GM21367 (cell line): ENCODE measurements around the gene PPP4C.
A peak's percentile ranks its signal among the peaks of the same experiment; 100 is the strongest.

Experiments used
- ATAC-seq: cut with Tn5 transposase; IDR thresholded peaks from one replicate; pipeline ENCODE4 v1.9.1; 2021; ENCODE audit not compliant: unreplicated experiment

PPP4C gene

DNA sequence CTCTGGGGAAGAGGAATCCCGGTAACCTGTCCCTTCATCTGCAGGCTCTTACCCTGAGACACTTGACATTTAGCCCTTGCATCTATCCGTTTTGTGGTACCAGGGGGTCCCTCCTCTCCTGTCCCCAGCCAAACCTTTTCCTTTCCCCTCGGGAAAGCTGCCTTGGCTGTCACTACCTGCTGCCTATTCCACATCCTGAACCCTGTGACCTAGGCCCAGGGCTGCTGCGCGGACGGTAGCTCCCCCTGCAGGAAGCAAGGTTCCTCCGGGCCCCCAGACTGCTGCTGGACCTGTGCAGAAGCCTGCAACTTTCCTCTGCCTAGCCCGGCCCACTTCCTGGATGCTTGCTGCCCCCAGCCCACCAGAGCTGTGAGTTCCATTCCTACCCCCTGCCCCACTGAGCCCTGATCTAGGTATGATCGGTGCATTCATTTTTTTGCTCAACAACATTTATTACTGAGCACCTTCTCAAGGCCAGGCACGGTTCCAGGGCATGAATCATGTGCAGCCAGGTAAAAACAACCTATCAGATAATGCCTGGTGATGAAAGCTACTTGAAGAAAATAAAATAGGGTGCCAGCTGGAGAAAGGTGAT is 20.7 kb upstream of the PPP4C start:
- no peak for ATAC-seq

DNA sequence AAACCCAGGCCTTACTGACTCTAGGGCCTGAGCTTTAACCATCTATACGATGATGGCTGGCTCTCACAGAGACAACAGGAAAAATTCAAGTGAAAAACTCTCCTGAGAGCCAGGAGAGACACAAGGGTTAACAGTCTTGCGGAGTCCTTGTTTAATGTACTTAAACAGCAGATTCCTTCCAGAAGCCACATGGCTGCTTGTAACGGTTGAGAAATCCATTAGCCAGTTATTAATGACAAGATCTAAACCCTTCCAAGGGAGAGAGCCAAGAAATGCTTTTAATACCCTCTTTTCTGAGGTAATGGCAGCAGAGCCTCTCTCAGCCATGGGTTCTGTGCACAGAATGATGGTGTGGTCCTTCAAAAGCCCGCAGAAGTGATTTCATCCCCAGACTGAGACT is 15.4 kb upstream of the PPP4C start:
- ATAC-seq, result no peak

DNA sequence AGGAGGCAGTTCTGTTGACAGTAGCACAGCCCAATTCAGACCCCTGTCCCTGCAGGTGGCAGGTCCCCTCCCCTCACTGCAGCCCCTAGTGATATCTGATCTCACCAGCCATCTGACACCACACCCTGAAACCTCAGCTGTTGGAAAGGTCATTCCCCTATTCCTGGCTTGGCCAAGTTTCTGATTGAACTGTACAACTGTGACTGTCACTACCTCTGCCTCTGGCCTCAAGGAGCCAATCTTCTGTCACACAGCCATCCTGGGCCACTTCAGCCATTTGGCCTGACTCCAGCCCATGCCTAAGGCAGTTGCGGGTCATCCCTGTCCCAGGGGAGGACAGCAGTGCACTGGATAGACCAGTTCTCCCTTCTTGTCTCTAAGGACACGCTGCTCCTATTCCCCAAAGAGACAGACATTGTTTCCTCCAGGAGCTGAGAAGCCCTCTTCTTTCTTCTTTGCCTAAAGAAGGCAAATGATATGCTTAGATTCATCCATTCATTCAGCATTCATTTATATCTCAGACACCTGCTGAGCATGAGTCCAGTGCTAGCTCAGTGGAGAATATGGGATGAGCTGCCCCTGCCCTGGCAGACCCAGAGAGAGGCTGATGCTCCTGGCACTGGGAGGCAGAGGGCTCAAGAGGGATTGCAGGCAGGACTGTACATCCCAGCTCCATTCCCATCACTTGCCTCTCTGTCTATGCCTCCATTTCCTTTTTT is 14.8 kb upstream of the PPP4C start:
- no peak for ATAC-seq

DNA sequence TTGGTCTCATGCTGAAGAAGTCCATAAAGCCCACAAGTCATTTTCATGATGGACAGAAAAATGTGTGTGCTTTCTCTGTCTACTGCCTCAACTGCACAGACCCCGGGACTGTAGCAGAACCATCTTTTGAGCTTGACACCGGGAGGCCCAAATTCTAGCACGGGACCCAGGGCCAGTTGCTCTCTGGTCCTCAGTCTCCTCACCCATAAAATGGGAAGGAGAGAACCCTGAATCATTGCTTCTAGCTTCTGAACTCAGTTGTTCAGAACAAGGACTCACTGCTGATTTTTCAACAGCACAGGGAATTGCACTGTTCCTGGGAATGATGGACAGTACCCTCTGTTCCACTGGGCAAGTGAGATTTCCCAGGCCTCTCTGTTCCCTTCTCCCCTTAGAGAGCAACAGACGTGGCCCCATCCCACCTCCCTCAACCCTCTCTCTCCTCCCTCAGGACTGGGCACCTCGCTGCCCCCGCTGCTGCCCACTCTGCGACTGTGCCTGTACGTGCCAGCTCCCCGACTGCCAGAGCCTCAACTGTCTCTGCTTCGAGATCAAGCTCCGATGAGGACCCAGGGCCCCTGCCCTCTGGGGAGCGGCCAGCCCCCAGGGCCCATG is 12.4 kb upstream of the PPP4C start:
- ATAC-seq, result no peak

DNA sequence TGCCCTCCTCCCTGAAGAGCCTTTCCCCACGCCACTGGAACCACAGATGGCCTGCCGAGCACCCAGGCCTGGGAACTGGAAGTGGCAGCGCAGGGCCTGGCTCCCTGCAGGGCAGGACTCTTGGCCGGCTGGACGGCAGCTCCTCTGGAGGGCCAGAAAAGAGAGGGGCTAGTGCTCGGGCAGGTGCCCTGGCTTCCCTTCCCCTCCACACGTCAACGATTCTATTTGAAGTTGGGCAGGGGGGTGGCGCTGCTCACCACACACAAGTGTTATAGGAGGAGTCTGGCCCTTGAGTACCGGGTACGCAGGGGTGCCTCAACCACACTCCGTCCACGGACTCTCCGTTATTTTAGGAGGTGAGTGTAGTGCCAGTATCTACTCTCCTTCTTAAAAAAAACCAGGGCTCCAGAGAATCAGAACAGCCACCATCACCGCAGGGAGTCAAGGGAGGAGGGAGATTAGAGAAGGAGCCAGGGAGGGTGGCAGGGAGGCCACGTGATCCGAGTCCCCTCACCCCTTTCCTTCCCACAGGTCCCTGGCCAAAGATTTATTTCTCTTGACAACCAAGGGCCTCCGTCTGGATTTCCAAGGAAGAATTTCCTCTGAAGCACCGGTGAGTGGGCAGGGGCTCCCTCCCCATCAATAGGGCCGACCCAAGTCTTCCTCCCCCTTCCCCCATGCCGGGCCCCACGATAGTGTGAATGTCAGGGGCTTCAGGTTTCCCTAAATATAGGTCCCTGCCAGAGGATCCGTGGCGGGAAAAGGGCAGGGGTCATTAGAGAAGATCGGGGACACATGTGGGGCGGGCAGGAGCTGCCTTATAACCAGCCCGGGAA is 11.7 kb upstream of the PPP4C start:
- ATAC-seq, result no peak

DNA sequence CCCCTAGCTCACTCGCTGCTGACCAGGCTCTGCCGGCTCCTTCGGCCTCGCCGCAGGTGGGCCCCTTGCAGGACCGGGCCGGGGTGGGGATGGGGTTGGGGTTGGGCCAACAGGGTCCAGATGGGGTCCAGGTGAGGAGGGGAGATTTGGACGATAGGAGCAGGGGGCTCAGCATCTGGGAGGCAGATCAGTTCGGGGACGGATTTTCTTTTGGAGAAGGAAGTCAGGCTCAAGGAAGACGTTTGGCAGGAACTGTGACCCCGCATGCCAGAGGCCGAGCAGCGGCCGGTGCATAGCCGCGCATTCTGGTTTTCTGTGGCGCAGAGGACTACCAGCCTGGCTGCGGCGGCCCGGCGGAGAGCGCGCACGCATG is 11.1 kb upstream of the PPP4C start:
- no peak for ATAC-seq

DNA sequence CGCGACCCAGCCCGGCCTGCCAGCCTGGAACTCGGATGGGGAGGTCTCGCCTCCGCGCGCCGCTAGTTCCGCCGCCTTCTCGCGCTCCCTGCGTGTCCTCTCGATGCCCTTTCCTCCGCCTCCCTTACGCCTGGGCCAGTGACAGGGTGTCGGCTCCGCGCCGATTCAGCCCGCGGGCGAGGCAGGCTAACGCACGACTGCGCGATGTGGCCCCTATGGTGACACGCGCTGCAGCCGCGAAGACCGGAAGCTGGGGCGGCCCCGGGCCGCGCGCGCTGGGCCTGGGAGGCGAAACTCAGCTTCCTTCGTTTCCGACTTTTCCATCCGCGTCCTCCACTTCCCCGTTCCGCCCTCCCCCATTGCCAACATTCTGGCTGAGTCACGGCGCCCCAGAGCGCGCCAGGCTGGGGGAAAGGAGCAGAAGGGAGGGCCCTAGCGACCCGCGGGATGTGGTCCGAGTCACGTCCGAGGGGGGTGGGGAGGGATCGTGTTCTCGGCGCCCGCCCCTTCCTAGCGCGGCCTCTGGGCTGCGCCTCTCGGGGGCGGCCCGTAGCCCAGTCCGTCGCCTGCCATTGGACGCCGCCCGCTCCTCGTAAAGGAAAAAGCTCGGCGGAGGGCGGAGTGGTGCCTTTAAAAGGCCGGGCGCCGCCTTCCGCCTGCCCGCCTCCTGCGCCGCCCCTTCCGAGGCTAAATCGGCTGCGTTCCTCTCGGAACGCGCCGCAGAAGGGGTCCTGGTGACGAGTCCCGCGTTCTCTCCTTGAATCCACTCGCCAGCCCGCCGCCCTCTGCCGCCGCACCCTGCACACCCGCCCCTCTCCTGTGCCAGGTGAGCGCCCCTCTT is 10.5 kb upstream of the PPP4C start, which contains the start of gene ALDOA:
ALDOA (plus strand) TSS at position 659 of the 841 bp plus-strand sequence. CDS start 1,138 bp downstream, outside the sequence.
- ATAC-seq, result peak; percentile 60

DNA sequence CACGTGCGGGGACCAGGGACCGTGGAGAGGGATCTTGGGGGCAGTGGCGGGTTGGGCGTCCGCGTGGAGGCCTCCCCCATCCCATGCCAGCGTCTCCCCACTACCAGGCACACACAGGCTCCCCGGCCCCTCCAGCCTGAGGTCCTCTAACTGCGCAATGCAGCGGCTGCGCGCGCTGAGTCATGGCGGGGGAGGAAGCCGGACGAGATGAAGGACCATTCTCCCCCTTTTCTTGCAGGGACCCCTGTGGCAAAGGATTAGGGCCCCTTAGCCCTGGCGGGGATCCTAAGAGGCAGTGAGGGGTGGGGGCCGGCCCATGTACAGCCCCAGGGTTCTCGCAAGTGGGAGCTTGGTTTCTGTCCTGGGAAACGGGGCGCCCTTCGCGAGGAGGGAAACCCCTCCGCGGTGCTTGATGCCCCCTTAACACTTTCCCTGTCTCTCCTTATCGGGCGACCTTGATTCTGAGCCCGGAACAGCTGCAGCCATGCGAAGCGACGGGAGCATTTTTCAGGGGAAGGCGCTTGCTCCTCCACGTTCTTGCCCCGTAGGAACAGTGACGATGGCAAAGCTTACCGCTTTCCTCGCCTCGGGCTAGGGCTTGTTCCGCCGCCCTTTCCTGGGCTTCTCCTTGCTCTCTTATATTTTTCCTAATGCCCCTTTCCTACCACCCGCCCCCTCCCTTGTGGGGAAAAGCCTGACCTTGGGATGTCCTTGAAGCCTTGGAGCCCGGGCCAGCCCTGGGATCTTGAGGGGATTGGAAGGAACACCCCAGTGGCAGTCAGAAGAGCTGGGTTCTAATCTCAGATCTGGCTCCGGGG is 9.6 kb upstream of the PPP4C start:
- ATAC-seq, result no peak

DNA sequence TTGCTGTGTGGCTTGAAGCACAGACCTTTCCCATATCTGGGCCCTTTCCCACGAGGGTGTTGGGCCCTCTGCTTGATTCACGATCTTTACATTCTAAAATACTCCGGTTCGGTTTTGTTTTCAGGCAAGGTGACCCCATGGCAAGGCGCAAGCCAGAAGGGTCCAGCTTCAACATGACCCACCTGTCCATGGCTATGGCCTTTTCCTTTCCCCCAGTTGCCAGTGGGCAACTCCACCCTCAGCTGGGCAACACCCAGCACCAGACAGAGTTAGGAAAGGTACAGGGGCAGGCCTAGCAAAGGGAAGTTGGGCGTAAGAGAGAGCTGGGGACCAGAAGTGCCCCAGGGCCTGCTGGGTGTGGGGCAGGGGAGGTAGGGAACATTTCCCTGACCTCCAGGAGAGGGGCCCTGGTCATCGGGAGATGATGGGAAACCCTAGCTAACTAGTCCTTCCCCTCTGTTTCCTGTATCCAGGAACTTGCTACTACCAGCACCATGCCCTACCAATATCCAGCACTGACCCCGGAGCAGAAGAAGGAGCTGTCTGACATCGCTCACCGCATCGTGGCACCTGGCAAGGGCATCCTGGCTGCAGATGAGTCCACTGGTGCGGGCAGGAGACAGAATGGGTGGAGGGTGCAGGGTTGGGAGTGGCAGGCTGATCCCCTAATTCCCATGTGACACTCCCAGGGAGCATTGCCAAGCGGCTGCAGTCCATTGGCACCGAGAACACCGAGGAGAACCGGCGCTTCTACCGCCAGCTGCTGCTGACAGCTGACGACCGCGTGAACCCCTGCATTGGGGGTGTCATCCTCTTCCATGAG is 8.8 kb upstream of the PPP4C start:
- no peak for ATAC-seq

DNA sequence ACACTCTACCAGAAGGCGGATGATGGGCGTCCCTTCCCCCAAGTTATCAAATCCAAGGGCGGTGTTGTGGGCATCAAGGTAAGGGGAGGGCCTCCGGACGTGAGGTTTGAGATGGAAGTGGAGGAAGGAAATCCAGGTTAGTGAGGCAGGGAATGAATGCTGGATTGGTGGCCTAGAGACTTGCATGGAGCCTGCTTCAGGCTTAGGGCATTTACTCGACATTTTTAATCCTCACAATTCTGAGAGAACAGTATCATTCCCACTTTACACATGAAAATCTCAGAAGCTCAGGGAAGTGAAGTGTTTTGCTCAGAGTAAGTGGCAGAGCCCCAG is 8.2 kb upstream of the PPP4C start:
- ATAC-seq, result no peak

DNA sequence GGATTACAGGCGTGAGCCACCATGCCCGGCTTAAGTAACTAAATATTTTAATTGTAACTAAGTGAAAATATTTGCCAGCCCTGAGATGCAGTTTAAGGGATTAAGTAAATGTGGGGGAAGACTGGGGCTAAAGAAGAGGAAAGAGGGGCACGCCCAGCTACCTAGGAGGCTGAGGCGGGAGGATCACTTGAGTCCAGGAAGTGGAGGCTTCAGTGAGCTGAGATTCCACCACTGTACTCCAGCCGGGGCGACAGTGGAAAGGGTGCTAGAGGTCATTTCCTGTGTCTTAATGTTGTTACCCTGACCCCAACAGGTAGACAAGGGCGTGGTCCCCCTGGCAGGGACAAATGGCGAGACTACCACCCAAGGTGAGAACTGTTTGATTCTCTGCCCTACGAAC is 7.5 kb upstream of the PPP4C start:
- no peak for ATAC-seq

DNA sequence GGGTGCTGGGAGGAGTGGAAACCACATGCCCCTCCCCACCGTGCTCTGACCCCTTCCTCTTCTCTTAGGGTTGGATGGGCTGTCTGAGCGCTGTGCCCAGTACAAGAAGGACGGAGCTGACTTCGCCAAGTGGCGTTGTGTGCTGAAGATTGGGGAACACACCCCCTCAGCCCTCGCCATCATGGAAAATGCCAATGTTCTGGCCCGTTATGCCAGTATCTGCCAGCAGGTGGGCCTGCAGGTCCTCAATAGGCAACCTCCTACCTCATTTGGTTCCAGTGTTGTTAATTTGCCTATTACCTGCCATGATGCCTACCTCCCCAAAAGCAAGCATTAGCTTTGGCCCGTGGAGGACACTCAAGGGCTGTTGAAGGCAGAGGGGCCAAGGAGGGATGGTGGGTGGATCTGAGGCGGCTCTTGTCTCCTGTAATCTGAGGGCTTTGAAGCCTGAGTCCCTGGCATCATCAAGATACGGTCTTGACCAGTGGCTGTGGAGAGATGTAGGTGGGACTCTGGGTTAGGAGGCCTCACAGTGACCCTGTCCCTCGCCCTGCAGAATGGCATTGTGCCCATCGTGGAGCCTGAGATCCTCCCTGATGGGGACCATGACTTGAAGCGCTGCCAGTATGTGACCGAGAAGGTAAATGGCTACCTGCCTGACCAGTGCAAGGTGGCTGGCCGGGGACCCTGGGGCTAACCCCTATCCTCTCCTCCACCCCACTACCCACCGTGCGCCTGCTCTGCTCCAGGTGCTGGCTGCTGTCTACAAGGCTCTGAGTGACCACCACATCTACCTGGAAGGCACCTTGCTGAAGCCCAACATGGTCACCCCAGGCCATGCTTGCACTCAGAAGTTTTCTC is 6.8 kb upstream of the PPP4C start:
- no peak for ATAC-seq

DNA sequence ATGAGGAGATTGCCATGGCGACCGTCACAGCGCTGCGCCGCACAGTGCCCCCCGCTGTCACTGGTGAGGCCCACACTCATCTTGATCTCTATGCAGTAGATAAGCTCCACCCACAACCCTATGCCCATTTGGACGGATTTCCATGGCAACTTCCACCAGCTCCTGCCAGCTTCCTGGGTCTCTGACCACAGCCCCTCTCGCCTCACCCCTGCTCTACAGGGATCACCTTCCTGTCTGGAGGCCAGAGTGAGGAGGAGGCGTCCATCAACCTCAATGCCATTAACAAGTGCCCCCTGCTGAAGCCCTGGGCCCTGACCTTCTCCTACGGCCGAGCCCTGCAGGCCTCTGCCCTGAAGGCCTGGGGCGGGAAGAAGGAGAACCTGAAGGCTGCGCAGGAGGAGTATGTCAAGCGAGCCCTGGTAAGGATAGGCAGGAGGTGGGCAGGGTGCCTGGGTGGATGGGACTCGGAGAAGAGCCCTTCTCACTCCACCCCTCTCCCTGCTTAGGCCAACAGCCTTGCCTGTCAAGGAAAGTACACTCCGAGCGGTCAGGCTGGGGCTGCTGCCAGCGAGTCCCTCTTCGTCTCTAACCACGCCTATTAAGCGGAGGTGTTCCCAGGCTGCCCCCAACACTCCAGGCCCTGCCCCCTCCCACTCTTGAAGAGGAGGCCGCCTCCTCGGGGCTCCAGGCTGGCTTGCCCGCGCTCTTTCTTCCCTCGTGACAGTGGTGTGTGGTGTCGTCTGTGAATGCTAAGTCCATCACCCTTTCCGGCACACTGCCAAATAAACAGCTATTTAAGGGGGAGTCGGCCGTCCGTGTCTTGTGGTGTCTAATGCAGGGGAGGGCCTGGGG is 6.0 kb upstream of the PPP4C start:
- ATAC-seq, result no peak

DNA sequence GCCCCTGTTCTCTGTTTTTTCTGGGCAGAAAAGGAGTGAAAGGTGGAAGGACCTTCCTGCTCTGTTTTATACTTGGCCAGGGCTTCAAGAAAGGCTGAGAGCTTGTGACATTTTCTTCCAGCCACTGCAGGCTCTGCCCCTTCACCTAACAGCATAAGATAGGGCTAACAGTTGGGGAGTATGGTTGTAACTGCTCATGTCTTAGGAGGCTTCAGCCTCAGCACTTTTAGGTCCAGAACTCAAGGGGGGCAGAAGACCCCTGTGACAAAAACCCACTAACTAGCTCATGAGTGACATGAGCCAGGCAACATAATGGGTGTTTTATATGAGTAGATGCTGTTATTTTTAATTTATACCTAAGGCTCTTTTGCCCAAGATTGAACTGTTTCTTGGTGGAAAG is 5.3 kb upstream of the PPP4C start:
- no peak for ATAC-seq

DNA sequence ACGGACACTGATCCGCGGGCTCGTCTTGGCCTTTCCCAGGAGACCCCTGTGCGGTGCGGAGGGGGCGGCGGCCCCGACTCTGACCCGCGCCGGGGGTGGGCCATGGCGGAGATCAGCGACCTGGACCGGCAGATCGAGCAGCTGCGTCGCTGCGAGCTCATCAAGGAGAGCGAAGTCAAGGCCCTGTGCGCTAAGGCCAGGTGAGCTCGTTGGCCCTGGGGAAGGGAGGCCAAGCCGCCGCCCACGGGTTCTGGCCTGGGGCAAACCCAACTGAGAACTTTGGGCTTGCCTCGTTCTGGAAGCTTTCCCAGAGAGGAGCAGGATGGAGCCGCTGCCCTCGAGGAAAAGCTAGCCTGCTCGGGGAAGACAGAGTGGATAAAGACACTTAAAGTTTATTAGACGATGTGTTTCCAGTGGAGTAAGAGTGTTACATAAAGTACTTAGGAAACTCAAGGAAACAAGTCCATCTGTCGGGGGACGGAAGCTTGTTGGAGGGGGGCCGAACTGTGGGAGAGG is 540 bp downstream of the PPP4C start:
- no peak for ATAC-seq

DNA sequence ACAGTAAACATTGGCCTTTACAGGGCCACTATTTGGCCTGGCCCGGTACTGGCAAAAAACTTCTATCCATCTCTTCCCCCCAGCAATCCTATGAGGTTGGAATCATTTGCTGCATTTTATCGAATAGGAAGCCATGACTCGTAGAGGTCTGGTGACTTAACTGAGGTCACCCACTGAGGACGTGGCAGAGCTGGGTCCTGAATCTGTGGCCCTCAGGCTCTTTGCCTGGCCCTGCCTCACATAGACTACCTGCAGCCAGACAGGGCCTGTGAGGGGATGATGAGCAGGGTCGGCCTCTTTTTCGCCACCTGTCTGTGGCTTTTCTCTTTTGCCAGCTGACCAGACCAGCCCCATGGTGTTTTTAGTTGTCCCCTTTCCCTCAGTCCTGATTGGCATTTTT is 1.9 kb downstream of the PPP4C start:
- ATAC-seq, result no peak

DNA sequence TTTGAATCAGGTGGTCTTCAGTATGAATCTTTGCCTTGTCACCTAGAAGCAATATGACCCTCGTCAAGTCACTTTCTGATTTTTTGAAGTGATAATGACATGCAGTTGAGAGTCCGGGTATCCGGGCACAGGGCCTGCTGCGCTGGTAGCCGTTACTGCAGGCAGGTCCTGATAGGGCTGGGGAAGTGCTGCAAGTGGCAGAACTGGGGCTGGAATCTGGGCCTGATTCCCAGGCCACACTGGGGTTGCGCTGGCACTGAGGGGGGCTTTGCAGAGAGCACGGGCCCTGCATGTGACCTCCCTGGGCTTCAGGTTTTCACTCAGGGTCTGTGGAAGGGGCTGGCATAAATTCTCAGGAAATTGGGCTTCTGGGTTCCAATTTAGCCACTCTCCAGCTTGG is 3.0 kb downstream of the PPP4C start:
- ATAC-seq, result no peak
